GM23338 (cell line): ENCODE results near the gene SCIN. TPM values are rescaled to one million over a fixed set of nuclear protein-coding genes. Genes with fewer than 3 reads are reported as not detected.
"Not testable (repeated sequence)": the region's sequence is repeated elsewhere in the genome, so short reads cannot be mapped to it uniquely, and the experiment has no call there.

Experiments
- ATAC-seq: fragments of 200-7000 bp; cut with Tn5 transposase; 3 replicates; pipeline ENCODE4 v1.9.1; 2020
- DNase-seq: peaks from one replicate; pipeline ENCODE4 v3.0.0-alpha.2; 2015; ENCODE audit warnings: low spot score
- H2AFZ ChIP-seq: fragments of 200-600 bp; sonication (generic); 2 replicates; pipeline ENCODE4 v1.8.0; 2016; ENCODE audit warnings: antibody characterized with exemption, mild to moderate bottlenecking, moderate library complexity
- H3F3A ChIP-seq: fragments of 200-600 bp; sonication (generic); replicated peaks from 2 replicates; pipeline ENCODE4 v1.8.0; 2017; ENCODE audit warnings: antibody characterized with exemption, mixed run types, low read depth
- H3K27ac ChIP-seq: fragments of 200-600 bp; sonication (generic); 2 replicates; pipeline ENCODE4 v1.6.1; 2016; ENCODE audit warnings: low read depth
- H3K27me3 ChIP-seq: fragments of 200-600 bp; sonication (generic); 2 replicates; pipeline ENCODE4 v1.8.0; 2016; ENCODE audit warnings: mild to moderate bottlenecking, mixed run types, moderate library complexity; ENCODE audit not compliant: insufficient read depth
- H3K36me3 ChIP-seq: fragments of 200-600 bp; sonication (generic); 2 replicates; pipeline ENCODE4 v1.8.0; 2016; ENCODE audit warnings: mild to moderate bottlenecking; ENCODE audit not compliant: insufficient read depth
- H3K4me1 ChIP-seq: fragments of 200-600 bp; sonication (generic); 2 replicates; pipeline ENCODE4 v1.8.0; 2016; ENCODE audit warnings: mild to moderate bottlenecking, moderate library complexity; ENCODE audit not compliant: insufficient read depth
- H3K4me2 ChIP-seq: fragments of 200-600 bp; sonication (generic); 2 replicates; pipeline ENCODE4 v1.7.1; 2017; ENCODE audit warnings: mixed run types
- H3K4me3 ChIP-seq: fragments of 200-600 bp; sonication (generic); 2 replicates; pipeline ENCODE4 v1.6.1; 2016; ENCODE audit warnings: mixed run types
- H3K79me2 ChIP-seq: fragments of 200-600 bp; sonication (generic); replicated peaks from 2 replicates; pipeline ENCODE4 v1.8.0; 2017; ENCODE audit warnings: mild to moderate bottlenecking; ENCODE audit not compliant: insufficient read depth
- H3K9me2 ChIP-seq: fragments of 200-600 bp; sonication (generic); 2 replicates; pipeline ENCODE4 v1.8.0; 2017; ENCODE audit not compliant: insufficient read depth
- H4K20me1 ChIP-seq: fragments of 200-600 bp; sonication (generic); replicated peaks from 2 replicates; pipeline ENCODE4 v1.8.0; 2017; ENCODE audit warnings: mild to moderate bottlenecking; ENCODE audit not compliant: insufficient read depth
- H3K27ac Mint-ChIP-seq: 2 replicates; pipeline ENCODE4 v1.8.0; 2020; ENCODE audit warnings: inconsistent platforms, mild to moderate bottlenecking, moderate library complexity, mixed read lengths
- H3K27me3 Mint-ChIP-seq: 3 replicates; pipeline ENCODE4 v1.8.0; 2022; ENCODE audit warnings: low read depth, mild to moderate bottlenecking, moderate library complexity, mixed read lengths, inconsistent platforms; ENCODE audit not compliant: insufficient read depth, poor library complexity
- H3K36me3 Mint-ChIP-seq: 3 replicates; pipeline ENCODE4 v1.8.0; 2021; ENCODE audit warnings: low read depth, mild to moderate bottlenecking, inconsistent platforms, moderate library complexity, mixed read lengths
- H3K4me1 Mint-ChIP-seq: 3 replicates; pipeline ENCODE4 v1.8.0; 2020; ENCODE audit warnings: mild to moderate bottlenecking, inconsistent platforms, mixed read lengths
- H3K4me3 Mint-ChIP-seq: 3 replicates; pipeline ENCODE4 v1.8.0; 2021; ENCODE audit warnings: moderate library complexity, mild to moderate bottlenecking, inconsistent platforms, mixed read lengths
- H3K9me3 Mint-ChIP-seq: 3 replicates; pipeline ENCODE4 v1.8.0; 2020; ENCODE audit warnings: moderate library complexity, mild to moderate bottlenecking, inconsistent platforms, mixed read lengths
- REST ChIP-seq: IDR thresholded peaks from one replicate; pipeline ENCODE4 v1.6.1; 2018; ENCODE audit warnings: antibody characterized with exemption; ENCODE audit not compliant: unreplicated experiment
- polyA plus RNA-seq: library from polyadenylated mRNA; unstranded; fragments of >200 nt; fragmentation: Nextera tagmentation; extraction: Ambion mirVana; gene quantifications from 2 replicates; pipeline ENCODE4 v1.2.1, GENCODE V29; 2016
- total RNA-seq: library from RNA; depleted of rRNA; stranded (reverse); fragments of >200 nt; shearing (Covaris generic); gene quantifications from 2 replicates; pipeline ENCODE4 v1.2.3, GENCODE V29; 2014

The SCIN gene
- total and polyA plus RNA-seq, 2 experiments from 2014 or later = 0.80 to 0.92 TPM

- H3K27ac ChIP-seq, H3K9me3 Mint-ChIP-seq, H3K9me2 ChIP-seq, H3K4me2 ChIP-seq, H3K36me3 ChIP-seq, H3K4me3 Mint-ChIP-seq, ATAC-seq, H3K4me1 Mint-ChIP-seq, H3K79me2 ChIP-seq, H3K36me3 Mint-ChIP-seq, H3K27me3 ChIP-seq, H4K20me1 ChIP-seq, H3K4me3 ChIP-seq, H2AFZ ChIP-seq, H3F3A ChIP-seq, H3K4me1 ChIP-seq, H3K27me3 Mint-ChIP-seq: not testable (repeated sequence)
- peak overlapping the region; percentile 48 for H3K27ac Mint-ChIP-seq
- peak; percentile 63 for DNase-seq
Measured at GRCh38 chr7:12660423-12660822, 89.9 kb downstream of the SCIN start.

GRCh38 chr7:12660986-12661385 lies 90.5 kb downstream of the SCIN start:
- not testable (repeated sequence) for H3K4me3 Mint-ChIP-seq, H2AFZ ChIP-seq, DNase-seq, H3K4me1 ChIP-seq, H3K9me3 Mint-ChIP-seq, H3K4me3 ChIP-seq, H3K36me3 ChIP-seq, H4K20me1 ChIP-seq, H3K27me3 ChIP-seq, H3K27ac ChIP-seq, H3F3A ChIP-seq, ATAC-seq, H3K9me2 ChIP-seq, H3K27ac Mint-ChIP-seq, H3K79me2 ChIP-seq, H3K4me2 ChIP-seq, H3K36me3 Mint-ChIP-seq, H3K4me1 Mint-ChIP-seq, H3K27me3 Mint-ChIP-seq

- H2AFZ ChIP-seq = no peak overlapping the region
- DNase-seq = no peak
- H3K27me3 Mint-ChIP-seq = no peaks in the 10 kb centered on the region
Measured at GRCh38 chr7:12661581-12661980, 91.1 kb downstream of the SCIN start.

More at GRCh38 chr7:12661581-12661980, 91.1 kb downstream of the SCIN start:
- H3K79me2 ChIP-seq = no peaks in the 10 kb centered on the region
- no peaks in the 10 kb centered on the region; the same call in 1 of the 2 replicates for H3K36me3 ChIP-seq
- H4K20me1 ChIP-seq = no peaks in the 10 kb centered on the region
- H3K27me3 ChIP-seq = no peaks in the 10 kb centered on the region
- no peak for TF ChIP-seq REST
- no peak overlapping the region for H3K27ac ChIP-seq
- Mint-ChIP-seq H3K4me1 (peaks cover 4% of the 10 kb centered on the region; the same call in 1 of the 3 replicates), H3K27ac (no peak overlapping the region), H3K4me3 (no peak overlapping the region), H3K36me3 (peaks cover 4% of the 10 kb centered on the region; the same call in 1 of the 3 replicates), H3K9me3 (peaks cover 5% of the 10 kb centered on the region; the same call in 2 of the 3 replicates)
- no peaks in the 10 kb centered on the region for H3F3A ChIP-seq
- no peak overlapping the region for H3K4me2 ChIP-seq
- H3K4me3 ChIP-seq = no peak overlapping the region
- no peak for ATAC-seq
- H3K4me1 ChIP-seq = no peaks in the 10 kb centered on the region
- peaks cover 12% of the 10 kb centered on the region for H3K9me2 ChIP-seq
